ENCODE results near the gene SLC38A6.

- no peak for TF ChIP-seq CTCF (IDR thresholded peaks at IDR 0.05; ENCODE audit: control extremely low read depth in 1 of 3, insufficient read depth in 1 of 3, low read depth in 1 of 3, low read length in 3 of 3)
- TF ChIP-seq SP1 (IDR thresholded peaks at IDR 0.05; ENCODE audit: low read depth, low read length), result no peak
- no peak for TF ChIP-seq NANOG (IDR thresholded peaks at IDR 0.05; ENCODE audit: insufficient read depth, low read depth, low read length, poor library complexity, severe bottlenecking)
- TF ChIP-seq RAD21 (IDR thresholded peaks at IDR 0.05 in 1 of 2, conservative IDR thresholded peaks at IDR 0.05 in 1 of 2; ENCODE audit: low read depth in 2 of 2, low read length in 2 of 2), result no peak
- no peak for TF ChIP-seq CEBPB (IDR thresholded peaks at IDR 0.05; ENCODE audit: low read depth, low read length)
- TF ChIP-seq CBX5 (IDR thresholded peaks at IDR 0.05; ENCODE audit: low read depth, low read length), result no peak
- TF ChIP-seq HDAC2 (IDR thresholded peaks at IDR 0.05; ENCODE audit: borderline replicate concordance in 1 of 2, low read depth in 2 of 2, low read length in 2 of 2), result no peak
- no peak for TF ChIP-seq EZH2 (IDR thresholded peaks at IDR 0.05; ENCODE audit: low read depth, low read length, severe bottlenecking)
- TF ChIP-seq EP300 (IDR thresholded peaks at IDR 0.05; ENCODE audit: borderline replicate concordance in 1 of 2, low read depth in 2 of 2, low read length in 2 of 2), result no peak
Observed at GRCh38 chr14:61098721-61099120, 117.7 kb downstream of the SLC38A6 start.
